H9 (cell line): ENCODE results near the gene FAT1. TPM values are rescaled to one million over a fixed set of nuclear protein-coding genes. Genes with fewer than 3 reads are reported as not detected.

Experiments used
- DNase-seq: peaks from one replicate; pipeline ENCODE4 v3.0.0-alpha.2; 2017
- H2AFZ ChIP-seq: one replicate; pipeline ENCODE4 v1.6.1; 2013; ENCODE audit warnings: mild to moderate bottlenecking, low read length, control low read depth, moderate library complexity
- H2AK5ac ChIP-seq: 2 replicates; pipeline ENCODE4 v1.6.1; 2013; ENCODE audit warnings: low read length, control low read depth, mixed read lengths; ENCODE audit not compliant: insufficient read length
- H2BK120ac ChIP-seq: one replicate; pipeline ENCODE4 v1.6.1; 2013; ENCODE audit warnings: low read depth, mild to moderate bottlenecking, low read length, control low read depth, inconsistent platforms; ENCODE audit not compliant: poor library complexity, severe bottlenecking
- H2BK12ac ChIP-seq: 2 replicates; pipeline ENCODE4 v1.6.1; 2013; ENCODE audit warnings: low read length, control low read depth, mixed read lengths, low read depth; ENCODE audit not compliant: insufficient read length
- H2BK15ac ChIP-seq: 2 replicates; pipeline ENCODE4 v1.6.1; 2013; ENCODE audit warnings: low read depth, low read length, control low read depth
- H2BK20ac ChIP-seq: one replicate; pipeline ENCODE4 v1.6.1; 2013; ENCODE audit warnings: low read depth, mild to moderate bottlenecking, low read length, control low read depth, inconsistent platforms; ENCODE audit not compliant: poor library complexity, severe bottlenecking
- H2BK5ac ChIP-seq: 2 replicates; pipeline ENCODE4 v1.6.1; 2013; ENCODE audit warnings: low read length, control low read depth, mixed read lengths; ENCODE audit not compliant: insufficient read length
- H3K14ac ChIP-seq: 2 replicates; pipeline ENCODE4 v1.6.1; 2013; ENCODE audit warnings: low read length, control low read depth; ENCODE audit not compliant: insufficient read depth
- H3K18ac ChIP-seq: 2 replicates; pipeline ENCODE4 v1.6.1; 2013; ENCODE audit warnings: low read depth, mild to moderate bottlenecking, mixed read lengths, low read length, control low read depth; ENCODE audit not compliant: insufficient read length
- H3K23ac ChIP-seq: 2 replicates; pipeline ENCODE4 v1.6.1; 2013; ENCODE audit warnings: low read length, control low read depth, mixed read lengths, low read depth; ENCODE audit not compliant: insufficient read length
- H3K23me2 ChIP-seq: 2 replicates; pipeline ENCODE4 v1.6.1; 2013; ENCODE audit warnings: low read depth, mild to moderate bottlenecking, mixed read lengths, low read length, control low read depth; ENCODE audit not compliant: insufficient read length, poor library complexity, severe bottlenecking
- H3K27ac ChIP-seq: 2 replicates; pipeline ENCODE4 v1.5.1; 2013; ENCODE audit warnings: low read length, control low read depth, mixed read lengths, low read depth; ENCODE audit not compliant: insufficient read length
- H3K27me3 ChIP-seq: 2 replicates; pipeline ENCODE4 v1.6.1; 2013; ENCODE audit warnings: low read length, control low read depth, inconsistent platforms; ENCODE audit not compliant: insufficient read depth
- H3K4ac ChIP-seq: 2 replicates; pipeline ENCODE4 v1.6.1; 2013; ENCODE audit warnings: low read depth, mild to moderate bottlenecking, control low read depth, inconsistent platforms, low read length, moderate library complexity
- H3K4me1 ChIP-seq: 2 replicates; pipeline ENCODE4 v1.6.1; 2013; ENCODE audit warnings: low read length, control low read depth, inconsistent platforms; ENCODE audit not compliant: insufficient read depth
- H3K4me2 ChIP-seq: 2 replicates; pipeline ENCODE4 v1.6.1; 2013; ENCODE audit warnings: low read length, control low read depth, mixed read lengths; ENCODE audit not compliant: insufficient read length, insufficient read depth
- H3K56ac ChIP-seq: 2 replicates; pipeline ENCODE4 v1.6.1; 2013; ENCODE audit warnings: low read depth, mild to moderate bottlenecking, mixed read lengths, low read length, control low read depth; ENCODE audit not compliant: insufficient read length
- H3K79me1 ChIP-seq: 2 replicates; pipeline ENCODE4 v1.6.1; 2013; ENCODE audit warnings: low read depth, mild to moderate bottlenecking, moderate library complexity, low read length, control low read depth, inconsistent platforms; ENCODE audit not compliant: insufficient read depth, poor library complexity, severe bottlenecking
- H3K79me2 ChIP-seq: 2 replicates; pipeline ENCODE4 v1.6.1; 2013; ENCODE audit warnings: low read length, control low read depth, inconsistent platforms; ENCODE audit not compliant: insufficient read depth
- H3K9ac ChIP-seq: 2 replicates; pipeline ENCODE4 v1.6.1; 2013; ENCODE audit warnings: low read length, control low read depth, mixed read lengths; ENCODE audit not compliant: insufficient read length; ENCODE audit errors: extremely low read depth
- H3K9me3 ChIP-seq: one replicate; pipeline ENCODE4 v1.6.1; 2013; ENCODE audit warnings: low read depth, low read length, inconsistent platforms; ENCODE audit not compliant: control insufficient read depth
- H3T11ph ChIP-seq: one replicate; pipeline ENCODE4 v1.6.1; 2013; ENCODE audit warnings: mild to moderate bottlenecking, low read length, control low read depth, inconsistent platforms
- H4K20me1 ChIP-seq: one replicate; pipeline ENCODE4 v1.6.1; 2013; ENCODE audit not compliant: control insufficient read depth, insufficient read length, insufficient read depth
- H4K5ac ChIP-seq: 2 replicates; pipeline ENCODE4 v1.6.1; 2013; ENCODE audit warnings: low read depth, mild to moderate bottlenecking, mixed read lengths, low read length, control low read depth; ENCODE audit not compliant: insufficient read length
- H4K8ac ChIP-seq: replicated peaks from 2 replicates; pipeline ENCODE4 v1.6.1; 2013; ENCODE audit warnings: low read length, control low read depth, mixed read lengths, low read depth; ENCODE audit not compliant: insufficient read length
- H4K91ac ChIP-seq: 2 replicates; pipeline ENCODE4 v1.6.1; 2013; ENCODE audit warnings: low read depth, mild to moderate bottlenecking, moderate library complexity, mixed read lengths, low read length, control low read depth; ENCODE audit not compliant: insufficient read length
- H3K27ac Mint-ChIP-seq, 3 experiments: 2 replicates in 2 of 3; 3 replicates in 1 of 3; pipeline ENCODE4 v1.8.0; 2020 to 2021; ENCODE audit warnings: mixed read lengths in 3 of 3, mild to moderate bottlenecking in 1 of 3, moderate library complexity in 1 of 3
- H3K27me3 Mint-ChIP-seq: 2 replicates; pipeline ENCODE4 v1.8.0; 2021; ENCODE audit warnings: low read depth, mild to moderate bottlenecking, moderate library complexity, mixed read lengths
- H3K36me3 Mint-ChIP-seq, 3 experiments: 2 replicates in 2 of 3; 3 replicates in 1 of 3; pipeline ENCODE4 v1.8.0; 2020 to 2021; ENCODE audit warnings: low read depth in 3 of 3, mixed read lengths in 3 of 3; ENCODE audit not compliant: insufficient read depth in 1 of 3
- H3K4me1 Mint-ChIP-seq, 2 experiments: 2 replicates each; pipeline ENCODE4 v1.8.0; 2020; ENCODE audit warnings: mixed read lengths in 2 of 2
- H3K4me3 Mint-ChIP-seq, 2 experiments: 2 replicates in 1 of 2; 3 replicates in 1 of 2; pipeline ENCODE4 v1.8.0; 2020 to 2021; ENCODE audit warnings: mild to moderate bottlenecking in 2 of 2, mixed read lengths in 2 of 2, moderate library complexity in 1 of 2
- H3K9me3 Mint-ChIP-seq, 2 experiments: 2 replicates in 1 of 2; 3 replicates in 1 of 2; pipeline ENCODE4 v1.8.0; 2020; ENCODE audit warnings: mild to moderate bottlenecking in 2 of 2, mixed read lengths in 2 of 2, moderate library complexity in 1 of 2
- WGBS: extraction: QIAGEN DNeasy Blood & Tissue Kit; methylation state at CpG from one replicate; pipeline ENCODE4 v1.1.7; 2013; ENCODE audit warnings: missing lambda C conversion rate, low lambda C conversion rate, mixed read lengths; ENCODE audit not compliant: insufficient read length; ENCODE audit errors: extremely low coverage; 5-methylcytosine and 5-hydroxymethylcytosine counted together
- total RNA-seq: library from RNA; stranded (reverse); gene quantifications from 2 replicates; pipeline ENCODE4 v1.2.1, GENCODE V29; 2021
- TF ChIP-seq, protein P1 (sequence below): fragments of 200-600 bp; sonication (generic); conservative IDR thresholded peaks from 3 replicates; pipeline ENCODE4 v1.8.0; 2021; ENCODE audit warnings: antibody characterized with exemption, mild to moderate bottlenecking

The FAT1 gene
- total RNA-seq, 1 experiment from 2014 or later: 173 TPM

DNA sequence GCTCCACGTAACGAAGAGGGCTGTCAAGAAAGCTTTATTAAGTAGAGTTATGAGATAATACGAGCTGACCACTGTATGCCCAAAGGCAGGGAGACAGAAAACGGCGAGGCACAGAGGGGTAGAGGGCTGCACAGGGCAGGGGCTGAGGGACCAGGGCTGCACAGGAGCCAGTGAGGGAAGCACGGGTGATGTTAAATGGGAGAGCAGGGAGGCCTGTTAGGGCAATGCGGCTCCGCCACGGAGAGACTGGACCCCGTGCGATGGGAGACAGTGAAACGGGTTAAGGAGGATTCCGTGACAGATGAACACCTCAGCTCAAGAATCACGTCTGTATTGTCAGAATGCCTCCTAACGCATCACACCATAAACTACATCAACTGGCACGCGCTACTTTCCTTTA is 25.1 kb downstream of the FAT1 start:
- Histone ChIP-seq H3K79me2 (peaks cover 27% of the 10 kb centered on the region; the same call in 1 of the 2 replicates), H3K23ac (no peak overlapping the region), H3K14ac (no peak overlapping the region), H2BK20ac (no peak overlapping the region), H2BK120ac (no peak overlapping the region), H3K79me1 (peaks cover 5% of the 10 kb centered on the region), H2BK12ac (no peak overlapping the region), H2BK15ac (no peak overlapping the region), H3K27me3 (no peaks in the 10 kb centered on the region), H3K23me2 (no peaks in the 10 kb centered on the region), H3K9ac (no peak overlapping the region), H3K4ac (no peak overlapping the region), H3K18ac (no peak overlapping the region), H4K5ac (no peak overlapping the region), H4K8ac (no peak overlapping the region), H3T11ph (no peak overlapping the region), H3K4me1 (peaks cover 11% of the 10 kb centered on the region), H4K91ac (no peak overlapping the region), H3K27ac (no peak overlapping the region), H3K9me3 (no peaks in the 10 kb centered on the region), H3K56ac (no peak overlapping the region), H4K20me1 (no peaks in the 10 kb centered on the region), H2BK5ac (no peak overlapping the region), H2AFZ (no peak overlapping the region), H2AK5ac (no peak overlapping the region), H3K4me2 (no peak overlapping the region)
- no peaks in the 10 kb centered on the region for H3K27me3 Mint-ChIP-seq
- H3K27ac Mint-ChIP-seq: peak overlapping the region in 2 of 3 experiments; percentile 64 to 77; a peak in 5 of 7 replicates
- DNase-seq: no peak
- peaks cover 72 to 73% of the 10 kb centered on the region in 2 experiments for H3K4me1 Mint-ChIP-seq
- TF ChIP-seq, protein P1, sequence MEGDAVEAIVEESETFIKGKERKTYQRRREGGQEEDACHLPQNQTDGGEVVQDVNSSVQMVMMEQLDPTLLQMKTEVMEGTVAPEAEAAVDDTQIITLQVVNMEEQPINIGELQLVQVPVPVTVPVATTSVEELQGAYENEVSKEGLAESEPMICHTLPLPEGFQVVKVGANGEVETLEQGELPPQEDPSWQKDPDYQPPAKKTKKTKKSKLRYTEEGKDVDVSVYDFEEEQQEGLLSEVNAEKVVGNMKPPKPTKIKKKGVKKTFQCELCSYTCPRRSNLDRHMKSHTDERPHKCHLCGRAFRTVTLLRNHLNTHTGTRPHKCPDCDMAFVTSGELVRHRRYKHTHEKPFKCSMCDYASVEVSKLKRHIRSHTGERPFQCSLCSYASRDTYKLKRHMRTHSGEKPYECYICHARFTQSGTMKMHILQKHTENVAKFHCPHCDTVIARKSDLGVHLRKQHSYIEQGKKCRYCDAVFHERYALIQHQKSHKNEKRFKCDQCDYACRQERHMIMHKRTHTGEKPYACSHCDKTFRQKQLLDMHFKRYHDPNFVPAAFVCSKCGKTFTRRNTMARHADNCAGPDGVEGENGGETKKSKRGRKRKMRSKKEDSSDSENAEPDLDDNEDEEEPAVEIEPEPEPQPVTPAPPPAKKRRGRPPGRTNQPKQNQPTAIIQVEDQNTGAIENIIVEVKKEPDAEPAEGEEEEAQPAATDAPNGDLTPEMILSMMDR: no peak
- no CpG with 5 or more reads among the region's 17 CpGs for WGBS
- no peaks in the 10 kb centered on the region; a peak in 2 of 5 replicates for H3K9me3 Mint-ChIP-seq
- H3K36me3 Mint-ChIP-seq: peaks cover 21 to 56% (median 44%) of the 10 kb centered on the region in 3 experiments
- H3K4me3 Mint-ChIP-seq: no peak overlapping the region
